H1 (cell line): ENCODE data around the gene FBN1. TPM values are rescaled to one million over a fixed set of nuclear protein-coding genes. Genes with fewer than 3 reads are reported as not detected.

Experiments used
- CTCF ChIA-PET: fragments of 300-600 bp; sonication (Branson Sonifier 250); formaldehyde crosslinking; loops from one replicate; lab custom pipeline; 2021; ENCODE audit not compliant: partially characterized antibody; lab: Charles Lee
- POLR2A ChIA-PET: fragments of 300-600 bp; sonication (Branson Sonifier 250); formaldehyde crosslinking; loops from one replicate; lab custom pipeline; 2021; ENCODE audit warnings: inconsistent platforms; ENCODE audit not compliant: partially characterized antibody; lab: Charles Lee
- DNase-seq, 2 experiments: peaks; one replicate each; pipeline versions ENCODE4 v3.0.0 to v3.0.0-alpha.2; 2010 to 2022; ENCODE audit warnings: low spot score in 2 of 2, low read depth in 1 of 2, mixed read lengths in 1 of 2
- FAIRE-seq: peaks from 2 replicates; lab custom pipeline; 2011; peaks lifted over from hg19 to GRCh38; lab: Jason Lieb, UNC
- H2AFZ ChIP-seq: 2 replicates; pipeline ENCODE4 v1.8.1; 2012; ENCODE audit warnings: low read length, inconsistent platforms
- H2AK5ac ChIP-seq: 2 replicates; pipeline ENCODE4 v1.6.1; 2013; ENCODE audit warnings: low read depth, low read length
- H2BK120ac ChIP-seq: replicated peaks from 2 replicates; pipeline ENCODE3; 2013; ENCODE audit warnings: low read depth, low read length, inconsistent platforms
- H2BK12ac ChIP-seq: 2 replicates; pipeline ENCODE4 v1.6.1; 2013; ENCODE audit warnings: low read depth, low read length
- H2BK15ac ChIP-seq: 2 replicates; pipeline ENCODE4 v1.6.1; 2013; ENCODE audit warnings: low read length
- H2BK20ac ChIP-seq: 2 replicates; pipeline ENCODE4 v1.6.1; 2013; ENCODE audit warnings: low read length
- H2BK5ac ChIP-seq: 2 replicates; pipeline ENCODE4 v1.6.1; 2013; ENCODE audit warnings: low read depth, low read length
- H3K14ac ChIP-seq: 2 replicates; pipeline ENCODE4 v1.6.1; 2013; ENCODE audit warnings: inconsistent platforms; ENCODE audit not compliant: insufficient read length
- H3K18ac ChIP-seq: 2 replicates; pipeline ENCODE4 v1.6.1; 2013; ENCODE audit warnings: low read length; ENCODE audit errors: extremely low read depth
- H3K23ac ChIP-seq: 2 replicates; pipeline ENCODE4 v1.6.1; 2013; ENCODE audit warnings: inconsistent platforms; ENCODE audit not compliant: insufficient read length
- H3K23me2 ChIP-seq: 2 replicates; pipeline ENCODE4 v1.6.1; 2013; ENCODE audit warnings: low read depth, low read length
- H3K27ac ChIP-seq: 2 replicates; pipeline ENCODE4 v1.6.1; 2011; ENCODE audit warnings: low read depth, low read length, inconsistent platforms
- H3K27me3 ChIP-seq, 4 experiments: replicated peaks in 1 of 4; 1 replicate in 1 of 4; 2 replicates in 3 of 4; pipeline versions ENCODE4 v1.6.1 to v1.8.1; 2011 to 2013; ENCODE audit warnings: low read length in 3 of 4, mild to moderate bottlenecking in 3 of 4, inconsistent platforms in 2 of 4, mixed read lengths in 2 of 4, moderate library complexity in 1 of 4; ENCODE audit not compliant: control insufficient read depth in 3 of 4, insufficient read depth in 3 of 4; ENCODE audit errors: extremely low read depth in 1 of 4
- H3K36me3 ChIP-seq, 4 experiments: 2 replicates each; pipeline versions ENCODE4 v1.6.1 to v1.8.1; 2011 to 2013; ENCODE audit warnings: mild to moderate bottlenecking in 4 of 4, low read length in 3 of 4, moderate library complexity in 2 of 4, control low read depth in 1 of 4, inconsistent platforms in 1 of 4; ENCODE audit not compliant: insufficient read depth in 4 of 4, control insufficient read depth in 2 of 4
- H3K4ac ChIP-seq: replicated peaks from 2 replicates; pipeline ENCODE3; 2013; ENCODE audit warnings: low read length, low read depth, mixed read lengths, inconsistent platforms; ENCODE audit not compliant: insufficient read length
- H3K4me1 ChIP-seq, 4 experiments: replicated peaks in 1 of 4; 1 replicate in 1 of 4; 2 replicates in 3 of 4; pipeline versions ENCODE4 v1.6.1 to v1.8.1; 2011 to 2013; ENCODE audit warnings: low read length in 3 of 4, inconsistent platforms in 2 of 4, mixed read lengths in 1 of 4; ENCODE audit not compliant: insufficient read depth in 4 of 4, control insufficient read depth in 3 of 4
- H3K4me2 ChIP-seq, 2 experiments: 2 replicates each; pipeline versions ENCODE4 v1.6.1 to v1.8.1; 2011 to 2013; ENCODE audit warnings: low read depth in 2 of 2, low read length in 2 of 2, control low read depth in 1 of 2, inconsistent platforms in 1 of 2, mild to moderate bottlenecking in 1 of 2; ENCODE audit not compliant: insufficient read depth in 1 of 2
- H3K4me3 ChIP-seq, 4 experiments: fragments of 200-600, 300-600 bp in 1 of 4; sonication (generic), shearing (Covaris generic), sonication (Bioruptor Twin) in 1 of 4; 2 replicates each; pipeline versions ENCODE4 v1.5.1 to v1.8.1; 2011 to 2016; ENCODE audit warnings: low read length in 4 of 4, low read depth in 3 of 4, control low read depth in 2 of 4, inconsistent platforms in 2 of 4, mild to moderate bottlenecking in 2 of 4, mixed read lengths in 1 of 4, moderate library complexity in 1 of 4; ENCODE audit not compliant: insufficient read depth in 2 of 4; ENCODE audit errors: extremely low read depth in 1 of 4
- H3K56ac ChIP-seq: replicated peaks from 2 replicates; pipeline ENCODE3; 2013; ENCODE audit warnings: low read depth, mild to moderate bottlenecking, mixed read lengths, low read length, inconsistent platforms; ENCODE audit not compliant: insufficient read length
- H3K79me1 ChIP-seq: 2 replicates; pipeline ENCODE4 v1.6.1; 2013; ENCODE audit warnings: low read depth, low read length, control low read depth
- H3K79me2 ChIP-seq, 2 experiments: 2 replicates each; pipeline versions ENCODE4 v1.6.1 to v1.8.1; 2012 to 2013; ENCODE audit warnings: low read length in 2 of 2, mild to moderate bottlenecking in 2 of 2, inconsistent platforms in 1 of 2; ENCODE audit not compliant: insufficient read depth in 2 of 2, control insufficient read depth in 1 of 2
- H3K9ac ChIP-seq, 4 experiments: replicated peaks in 1 of 4; 1 replicate in 1 of 4; 2 replicates in 3 of 4; pipeline versions ENCODE4 v1.6.1 to v1.8.1; 2011 to 2013; ENCODE audit warnings: low read depth in 3 of 4, low read length in 3 of 4, control low read depth in 2 of 4, mild to moderate bottlenecking in 2 of 4, moderate library complexity in 2 of 4, inconsistent platforms in 1 of 4; ENCODE audit errors: extremely low read depth in 1 of 4
- H3K9me3 ChIP-seq, 2 experiments: 2 replicates each; pipeline versions ENCODE4 v1.6.1 to v1.8.1; 2012 to 2013; ENCODE audit warnings: mild to moderate bottlenecking in 2 of 2, moderate library complexity in 2 of 2, control low read depth in 1 of 2, inconsistent platforms in 1 of 2, low read depth in 1 of 2, low read length in 1 of 2, mixed read lengths in 1 of 2; ENCODE audit not compliant: insufficient read depth in 2 of 2
- H4K20me1 ChIP-seq, 2 experiments: replicated peaks in 1 of 2; 2 replicates each; pipeline versions ENCODE3 to v1.8.1; 2011 to 2013; ENCODE audit warnings: inconsistent platforms in 2 of 2, low read length in 2 of 2, mild to moderate bottlenecking in 1 of 2; ENCODE audit not compliant: insufficient read depth in 2 of 2, control insufficient read depth in 1 of 2
- H4K5ac ChIP-seq: 2 replicates; pipeline ENCODE4 v1.6.1; 2013; ENCODE audit warnings: low read length, low read depth, mixed read lengths, inconsistent platforms; ENCODE audit not compliant: insufficient read length
- H4K8ac ChIP-seq: 2 replicates; pipeline ENCODE4 v1.8.0; 2013; ENCODE audit warnings: mild to moderate bottlenecking, moderate library complexity, low read length, inconsistent platforms; ENCODE audit not compliant: insufficient read depth; ENCODE audit errors: extremely low read depth
- H4K91ac ChIP-seq: replicated peaks from 2 replicates; pipeline ENCODE3; 2013; ENCODE audit warnings: low read length, mixed read lengths, inconsistent platforms; ENCODE audit not compliant: insufficient read length
- CEBPB ChIP-seq: IDR thresholded peaks from 2 replicates; pipeline ENCODE4 v1.6.1; 2012; ENCODE audit warnings: low read depth, low read length
- FOSL1 ChIP-seq: IDR thresholded peaks from 2 replicates; pipeline ENCODE4 v1.6.1; 2011; ENCODE audit warnings: mild to moderate bottlenecking, low read depth, low read length, moderate library complexity; ENCODE audit not compliant: insufficient read depth
- JUN ChIP-seq: IDR thresholded peaks from 2 replicates; pipeline ENCODE4 v1.6.1; 2011; ENCODE audit warnings: low read depth, mild to moderate bottlenecking, improper control_type of control experiment, low read length
- JUND ChIP-seq: IDR thresholded peaks from 2 replicates; pipeline ENCODE4 v1.6.1; 2011; ENCODE audit warnings: mild to moderate bottlenecking, improper control_type of control experiment, low read length
- RFX5 ChIP-seq: IDR thresholded peaks from 2 replicates; pipeline ENCODE4 v1.6.1; 2011; ENCODE audit warnings: low read depth, low read length, improper control_type of control experiment, borderline replicate concordance
- TBP ChIP-seq: IDR thresholded peaks from 2 replicates; pipeline ENCODE4 v1.6.1; 2011; ENCODE audit warnings: low read depth, low read length, improper control_type of control experiment
- USF2 ChIP-seq: IDR thresholded peaks from 2 replicates; pipeline ENCODE4 v1.6.1; 2011; ENCODE audit warnings: low read length, improper control_type of control experiment
- WGBS, 2 experiments: shearing (Covaris generic) in 1 of 2; methylation state at CpG; one replicate each; pipeline versions ENCODE4 v1.1.6 to v1.1.7; 2013 to 2015; ENCODE audit warnings: low lambda C conversion rate in 2 of 2, mixed read lengths in 2 of 2, inconsistent platforms in 1 of 2, low coverage in 1 of 2, missing lambda C conversion rate in 1 of 2; ENCODE audit not compliant: insufficient replicate concordance in 2 of 2, insufficient coverage in 1 of 2, insufficient read length in 1 of 2; ENCODE audit errors: extremely low coverage in 1 of 2, missing lambda C conversion rate in 1 of 2; 5-methylcytosine and 5-hydroxymethylcytosine counted together
- polyA plus RNA-seq, 7 experiments: library from polyadenylated mRNA; depleted of rRNA in 3 of 7; stranded (reverse) in 5 of 7; unstranded in 2 of 7; fragments of >200 nt in 5 of 7; fragments of 200-250 nt in 2 of 7; gene quantifications; 1 replicate in 5 of 7; 2 replicates in 1 of 7; 4 replicates in 1 of 7; pipeline versions ENCODE4 v1.2.1 to v1.2.3, GENCODE V29; 2011 to 2013; ENCODE audit warnings: missing spikeins in 2 of 7, mixed read lengths in 2 of 7
- total RNA-seq: library from RNA; stranded (reverse); fragmentation: NEBNext Ultra II Directional; extraction: Animal tissue kit (Norgen Biotek cat#: 25700); gene quantifications from 2 replicates; pipeline ENCODE4 v1.2.1, GENCODE V29; 2021

FBN1 gene
- total and polyA plus RNA-seq, 2 of the 8 experiments (the other 6 are each of a cell fraction or from before 2014, with no cell fraction given), result 3.0 to 4.0 TPM

- no peak for FAIRE-seq
- no peak overlapping the region for H3K27ac ChIP-seq
- TF ChIP-seq JUND (no peak), CEBPB (no peak), FOSL1 (no peak), RFX5 (no peak), TBP (no peak), JUN (no peak), USF2 (no peak)
- TF ChIP-seq, all 59 proteins: peak for 0
- H2BK15ac ChIP-seq, result no peak overlapping the region
- no peak overlapping the region for H2AFZ ChIP-seq
- no peak overlapping the region for H2BK12ac ChIP-seq
- no peak overlapping the region for H3K23ac ChIP-seq
- no peak overlapping the region for H3K14ac ChIP-seq
- H3K4ac ChIP-seq, result no peak overlapping the region
- H3K4me3 ChIP-seq, result no peak overlapping the region
- no peak overlapping the region for H3K9ac ChIP-seq
- no peaks in the 10 kb centered on the region for H3K79me2 ChIP-seq
- H3K4me2 ChIP-seq, result no peak overlapping the region
- no peaks in the 10 kb centered on the region for H4K20me1 ChIP-seq
- H3K18ac ChIP-seq, result no peak overlapping the region
- H3K36me3 ChIP-seq, result no peaks in the 10 kb centered on the region
- no peak for DNase-seq
- no peak overlapping the region for H4K8ac ChIP-seq
- H2BK5ac ChIP-seq, result no peak overlapping the region
- H4K5ac ChIP-seq, result no peak overlapping the region
- H2BK120ac ChIP-seq, result no peak overlapping the region
- H3K79me1 ChIP-seq, result no peaks in the 10 kb centered on the region
- H2AK5ac ChIP-seq, result no peak overlapping the region
- H4K91ac ChIP-seq, result no peak overlapping the region
- no peak overlapping the region for H3K56ac ChIP-seq
- no peaks in the 10 kb centered on the region for H3K9me3 ChIP-seq
- no peak overlapping the region for H2BK20ac ChIP-seq
- H3K27me3 ChIP-seq, result no peaks in the 10 kb centered on the region; a peak in 1 of 7 replicates
- 87% methylated on average over 3 of the region's 3 CpGs; no CpG with 5 or more reads in 1 of the 2 experiments for WGBS, 2 experiments
- H3K23me2 ChIP-seq, result no peaks in the 10 kb centered on the region
- POLR2A ChIA-PET, result no interaction called here
- H3K4me1 ChIP-seq, result no peaks in the 10 kb centered on the region
- CTCF ChIA-PET, result no interaction called here
These were observed 231.5 kb downstream of the FBN1 start for GRCh38 chr15:48414015-48414414.
